Panc1 (cell line): ENCODE measurements around the gene PDE4B. TPM values are rescaled to one million over a fixed set of nuclear protein-coding genes. Genes with fewer than 3 reads are reported as not detected.

Source experiments
- ATAC-seq: fragments of 200-7000 bp; cut with Tn5 transposase; 2 replicates; pipeline ENCODE4 v1.9.1; 2020; ENCODE audit warnings: mild to moderate bottlenecking, moderate library complexity
- BruUV-seq: library from RNA; stranded (reverse); fragments of 400-500 nt; replicated peaks from 2 replicates; lab custom pipeline; 2021; lab: Mats Ljungman, UMichigan
- CTCF ChIA-PET: fragments of 300-600 bp; sonication (Branson Sonifier 250); formaldehyde crosslinking; loops from one replicate; lab custom pipeline; 2022; ENCODE audit warnings: antibody characterized with exemption; lab: Charles Lee
- POLR2A ChIA-PET: fragments of 300-600 bp; sonication (Branson Sonifier 250); formaldehyde crosslinking; loops from one replicate; lab custom pipeline; 2022; ENCODE audit warnings: antibody characterized with exemption; lab: Charles Lee
- DNase-seq: peaks from one replicate; pipeline ENCODE4 v3.0.0-alpha.2; 2010; ENCODE audit warnings: low read depth, low spot score
- H3K27ac ChIP-seq: 2 replicates; pipeline ENCODE4 v1.5.1; 2011; ENCODE audit warnings: mild to moderate bottlenecking, low read length, inconsistent platforms
- H3K27me3 ChIP-seq: fragments of 200-500 bp; sonication (Bioruptor generic); 2 replicates; pipeline ENCODE4 v1.6.0; 2014; ENCODE audit warnings: low read length, inconsistent platforms; ENCODE audit not compliant: control insufficient read depth, insufficient read depth
- H3K36me3 ChIP-seq: fragments of 200-500 bp; sonication (Bioruptor generic); 2 replicates; pipeline ENCODE4 v1.5.1; 2014; ENCODE audit warnings: inconsistent platforms, mild to moderate bottlenecking, low read length, moderate library complexity; ENCODE audit not compliant: control insufficient read depth, insufficient read depth
- H3K4me1 ChIP-seq: 2 replicates; pipeline ENCODE4 v1.5.1; 2011; ENCODE audit warnings: inconsistent platforms, mild to moderate bottlenecking, low read length, moderate library complexity; ENCODE audit not compliant: control insufficient read depth, insufficient read depth
- H3K4me3 ChIP-seq, 2 experiments: 2 replicates each; pipeline ENCODE4 v1.5.1; 2011 to 2012; ENCODE audit warnings: low read depth in 2 of 2, low read length in 2 of 2, mild to moderate bottlenecking in 2 of 2, inconsistent platforms in 1 of 2, moderate library complexity in 1 of 2
- H3K9me3 ChIP-seq: fragments of 200-500 bp; sonication (Bioruptor generic); 2 replicates; pipeline ENCODE4 v1.5.1; 2014; ENCODE audit warnings: low read depth, mild to moderate bottlenecking, inconsistent platforms, low read length, moderate library complexity; ENCODE audit not compliant: control insufficient read depth, insufficient read depth
- CTCF ChIP-seq: fragments of 450-650 bp; IDR thresholded peaks from 2 replicates; pipeline ENCODE4 v1.5.1; 2017; ENCODE audit warnings: mild to moderate bottlenecking
- POLR2AphosphoS5 ChIP-seq: IDR thresholded peaks from 2 replicates; pipeline ENCODE4 v1.6.1; 2012; ENCODE audit warnings: mild to moderate bottlenecking, low read depth, low read length, moderate library complexity
- REST ChIP-seq, 2 experiments: IDR thresholded peaks; 2 replicates each; pipeline ENCODE4 v1.6.1; 2011 to 2012; ENCODE audit warnings: low read depth in 2 of 2, control low read depth in 1 of 2, low read length in 1 of 2, mild to moderate bottlenecking in 1 of 2, moderate library complexity in 1 of 2; ENCODE audit not compliant: insufficient read depth in 1 of 2
- SIN3A ChIP-seq: IDR thresholded peaks from 2 replicates; pipeline ENCODE4 v1.6.1; 2012; ENCODE audit warnings: low read depth, mild to moderate bottlenecking, low read length, moderate library complexity, borderline replicate concordance; ENCODE audit not compliant: insufficient read depth
- in situ Hi-C: cut with HindIII; loops from 2 replicates; pipeline ENCODE4 v1.10.0; 2016; ENCODE audit warnings: low sequenced_read_pairs, low pct_unique_long_range_greater_than_20kb
- intact Hi-C: fragments of 100-400 bp; cut with micrococcal nuclease; formaldehyde crosslinking; loops from one replicate; pipeline ENCODE4 v1.10.0; 2022; ENCODE audit not compliant: unreplicated experiment
- total RNA-seq: library from RNA; stranded (reverse); gene quantifications from one replicate; pipeline ENCODE4 v1.2.1, GENCODE V29; 2021; ENCODE audit not compliant: unreplicated experiment

Gene PDE4B
- total RNA-seq, 1 experiment from 2014 or later, result 0.26 TPM

GRCh38 chr1:66206563-66207144 is 414.0 kb downstream of the PDE4B start:
- TF ChIP-seq SIN3A, result no peak
- TF ChIP-seq POLR2AphosphoS5, result no peak
- TF ChIP-seq REST (IDR thresholded peaks at IDR 0.05; ENCODE audit: insufficient read depth in 1 of 2, low read depth in 2 of 2, low read length in 1 of 2), result no peak
- ATAC-seq (no peak), DNase-seq (no peak)
- ChIA-PET POLR2A (no interaction called here), CTCF (no interaction called here)
- in situ Hi-C loops, result no loop called here
- Histone ChIP-seq H3K4me1 (no peaks in the 10 kb centered on the region), H3K4me3 (no peak overlapping the region), H3K36me3 (no peaks in the 10 kb centered on the region), H3K27me3 (no peaks in the 10 kb centered on the region), H3K27ac (no peak overlapping the region), H3K9me3 (no peaks in the 10 kb centered on the region)
- no TSS peak for BruUV-seq
- intact Hi-C loops, result no loop called here

GRCh38 chr1:66207484-66207883 is 414.8 kb downstream of the PDE4B start:
- no peak for DNase-seq
- BruUV-seq, result no TSS peak
- in situ Hi-C loops (no loop called here), intact Hi-C loops (no loop called here)
- Histone ChIP-seq H3K27me3 (no peaks in the 10 kb centered on the region), H3K27ac (no peak overlapping the region), H3K4me3 (no peak overlapping the region), H3K4me1 (no peaks in the 10 kb centered on the region), H3K9me3 (no peaks in the 10 kb centered on the region), H3K36me3 (no peaks in the 10 kb centered on the region)
- TF ChIP-seq SIN3A (no peak), REST (IDR thresholded peaks at IDR 0.05; ENCODE audit: insufficient read depth in 1 of 2, low read depth in 2 of 2, low read length in 1 of 2) (no peak), CTCF (no peak)
- no peak for ATAC-seq
- ChIA-PET POLR2A (no interaction called here), CTCF (no interaction called here)
